Right ventricle myocardium superior (tissue), 1 donor: Measurements from ENCODE around the gene PPP1R12C. TPM values are rescaled to one million over a fixed set of nuclear protein-coding genes. Genes with fewer than 3 reads are reported as not detected.
"Not testable (repeated sequence)": the region's sequence is repeated elsewhere in the genome, so short reads cannot be mapped to it uniquely, and the experiment has no call there.

Experiments
- ATAC-seq: fragments of 200-7000 bp; cut with Tn5 transposase; one replicate; pipeline ENCODE4 v1.9.1; 2020; ENCODE audit warnings: mild to moderate bottlenecking; ENCODE audit not compliant: poor library complexity
- DNase-seq: peaks from one replicate; pipeline ENCODE4 v3.0.0-alpha.2; 2020
- intact Hi-C: fragments of 100-400 bp; cut with DNase I; formaldehyde crosslinking; loops from one replicate; pipeline ENCODE4 v1.11.2; 2022
- total RNA-seq: library from RNA; stranded (reverse); fragmentation: NEBNext Ultra II Directional; extraction: Animal tissue kit (Norgen Biotek cat#: 25700); gene quantifications from one replicate; pipeline ENCODE4 v1.2.1, GENCODE V29; 2021
- donor health status: DM: no; HTN: yes; CAD: no; lungs with severe emphysema.

PPP1R12C gene
- total RNA-seq, 1 donor from 2014 or later: 126 TPM

- intact Hi-C loops: no loop called here
- peak; percentile 23 for ATAC-seq
- peak; percentile 84 for DNase-seq
Measured at GRCh38 chr19:55116232-55116858, 1.1 kb downstream of the PPP1R12C start.

- ATAC-seq (no peak), DNase-seq (no peak)
- intact Hi-C loops: no loop called here
Measured at GRCh38 chr19:55115446-55116065, 1.9 kb downstream of the PPP1R12C start.

GRCh38 chr19:55114566-55115145 lies 2.8 kb downstream of the PPP1R12C start:
- intact Hi-C loops: no loop called here
- ATAC-seq (no peak), DNase-seq (no peak)

GRCh38 chr19:55113570-55114039 lies 3.8 kb downstream of the PPP1R12C start:
- peak; percentile 92 for DNase-seq
- ATAC-seq: peak; percentile 66
- intact Hi-C loops: no loop called here

GRCh38 chr19:55112777-55113569 lies 4.5 kb downstream of the PPP1R12C start:
- DNase-seq (no peak), ATAC-seq (peak; percentile 4)
- intact Hi-C loops: no loop called here

- DNase-seq (no peak), ATAC-seq (no peak)
- intact Hi-C loops: no loop called here
Measured at GRCh38 chr19:55112246-55112776, 5.1 kb downstream of the PPP1R12C start.

GRCh38 chr19:55111238-55111831 lies 6.1 kb downstream of the PPP1R12C start:
- intact Hi-C loops: no loop called here
- ATAC-seq (no peak), DNase-seq (no peak)

GRCh38 chr19:55109527-55110291 lies 7.7 kb downstream of the PPP1R12C start:
- intact Hi-C loops: no loop called here
- ATAC-seq (no peak), DNase-seq (no peak)

GRCh38 chr19:55107252-55107651 lies 10.2 kb downstream of the PPP1R12C start:
- intact Hi-C loops, DNase-seq, ATAC-seq: not testable (repeated sequence)

- no peak for DNase-seq
- intact Hi-C loops: no loop called here
- no peak for ATAC-seq
Measured at GRCh38 chr19:55106591-55106990, 10.8 kb downstream of the PPP1R12C start.

GRCh38 chr19:55105237-55105636 lies 12.2 kb downstream of the PPP1R12C start:
- ATAC-seq: no peak
- intact Hi-C loops: no loop called here
- no peak for DNase-seq

GRCh38 chr19:55103190-55103589 lies 14.2 kb downstream of the PPP1R12C start:
- ATAC-seq (no peak), DNase-seq (no peak)
- intact Hi-C loops: no loop called here

- ATAC-seq (no peak), DNase-seq (no peak)
- intact Hi-C loops: no loop called here
Measured at GRCh38 chr19:55101261-55101660, 16.2 kb downstream of the PPP1R12C start.

GRCh38 chr19:55099557-55100506 lies 17.6 kb downstream of the PPP1R12C start:
- intact Hi-C loops: no loop called here
- ATAC-seq: peak; percentile 47
- DNase-seq: peak; percentile 55

- peak; percentile 40 for DNase-seq
- peak; percentile 24 for ATAC-seq
- intact Hi-C loops: no loop called here
Measured at GRCh38 chr19:55098716-55099556, 18.5 kb downstream of the PPP1R12C start.
